ENCODE data around the gene CHRND. TPM values are rescaled to one million over a fixed set of nuclear protein-coding genes. Genes with fewer than 3 reads are reported as not detected.

Gene CHRND
- total and polyA plus RNA-seq, 2 experiments from 2014 or later, result 0.10 to 0.11 TPM

- peaks cover 32% of the 10 kb centered on the region for H3K4me1 Mint-ChIP-seq
Measured at GRCh38 chr2:232493701-232494474, 32.1 kb upstream of the CHRND start.

More at GRCh38 chr2:232493701-232494474, 32.1 kb upstream of the CHRND start:
- H3K27ac ChIP-seq (ENCODE audit: low read depth), result no peak overlapping the region
- no peak for TF ChIP-seq STAT1 (IDR thresholded peaks at IDR 0.05; ENCODE audit: unreplicated experiment)
- no peak for TF ChIP-seq ZNF331 (CRISPR knock-in tag; IDR thresholded peaks at IDR 0.05; ENCODE audit: low read depth)
- TF ChIP-seq ZNF114 (CRISPR knock-in tag; IDR thresholded peaks at IDR 0.05), result no peak
- TF ChIP-seq EZH2phosphoT487 (IDR thresholded peaks at IDR 0.05; ENCODE audit: unreplicated experiment), result no peak
- no peak for TF ChIP-seq ZNF462 (CRISPR knock-in tag; IDR thresholded peaks at IDR 0.05)
- TF ChIP-seq REST (IDR thresholded peaks at IDR 0.05; ENCODE audit: unreplicated experiment), result no peak
- TF ChIP-seq ETS1 (IDR thresholded peaks at IDR 0.05), result no peak
- no peak for TF ChIP-seq CREB1 (CRISPR knock-in tag; IDR thresholded peaks at IDR 0.05; ENCODE audit: low read depth)
- TF ChIP-seq EZH2 (IDR thresholded peaks at IDR 0.05; ENCODE audit: low read depth, unreplicated experiment), result no peak
- H3F3A ChIP-seq (replicated peaks; ENCODE audit: low read depth), result 0 out of 2 replicates have a peak, but pooled peaks cover 2% of the 10 kb centered on the region
- no peaks in the 10 kb centered on the region for H3K36me3 ChIP-seq (ENCODE audit: insufficient read depth)
- DNase-seq (ENCODE audit: low spot score) (no peak), ATAC-seq (no peak)
- peaks cover 28% of the 10 kb centered on the region for H3K27me3 Mint-ChIP-seq (ENCODE audit: insufficient read depth, low read depth, poor library complexity)
- H3K4me3 ChIP-seq, result no peak overlapping the region
- no peaks in the 10 kb centered on the region for H4K20me1 ChIP-seq (replicated peaks; ENCODE audit: insufficient read depth)
- H3K4me3 Mint-ChIP-seq, result no peak overlapping the region
- H3K4me2 ChIP-seq, result no peak overlapping the region
- H3K9me3 Mint-ChIP-seq, result no peaks in the 10 kb centered on the region
- H3K4me1 ChIP-seq (ENCODE audit: insufficient read depth), result peaks cover 11% of the 10 kb centered on the region
- no peaks in the 10 kb centered on the region for H3K9me2 ChIP-seq (ENCODE audit: insufficient read depth)
- H2AFZ ChIP-seq, result no peak overlapping the region
- no peaks in the 10 kb centered on the region; the same call in 2 of the 3 replicates for H3K36me3 Mint-ChIP-seq (ENCODE audit: low read depth)
- H3K27ac Mint-ChIP-seq, result no peak overlapping the region
- H3K79me2 ChIP-seq (replicated peaks; ENCODE audit: insufficient read depth), result no peaks in the 10 kb centered on the region
- H3K27me3 ChIP-seq (ENCODE audit: insufficient read depth), result peaks cover 12% of the 10 kb centered on the region

All from GM23338 (cell line).